Keratinocyte (primary cell): ENCODE results near the gene POLR1A.

Experiments
- CTCF ChIP-seq, 3 experiments: IDR thresholded peaks in 1 of 3; conservative IDR thresholded peaks in 1 of 3; optimal IDR thresholded peaks in 1 of 3; 2 replicates in 2 of 3; 3 replicates in 1 of 3; pipeline versions ENCODE3 to v1.5.1; 2011; ENCODE audit warnings: low read length in 3 of 3, mild to moderate bottlenecking in 3 of 3, moderate library complexity in 2 of 3, control low read depth in 1 of 3, inconsistent platforms in 1 of 3; ENCODE audit not compliant: insufficient read depth in 2 of 3; ENCODE audit errors: extremely low read depth in 1 of 3
- EZH2 ChIP-seq: IDR thresholded peaks from one replicate; pipeline ENCODE4 v1.6.1; 2012; ENCODE audit warnings: inconsistent platforms, mild to moderate bottlenecking, low read length, moderate library complexity

GRCh38 chr2:86025976-86026743 is 79.5 kb downstream of the POLR1A start:
- no peak for TF ChIP-seq EZH2
- TF ChIP-seq CTCF (optimal IDR thresholded peaks at IDR 0.05 in 1 of 3, IDR thresholded peaks at IDR 0.05 in 1 of 3, conservative IDR thresholded peaks at IDR 0.05 in 1 of 3; ENCODE audit: extremely low read depth in 1 of 3, insufficient read depth in 2 of 3, low read length in 3 of 3), result no peak
